Measurements from ENCODE around the gene PTPRD. TPM values are rescaled to one million over a fixed set of nuclear protein-coding genes. Genes with fewer than 3 reads are reported as not detected.

The PTPRD gene
- total RNA-seq, 1 experiment from 2014 or later, result 69.6 TPM

DNA sequence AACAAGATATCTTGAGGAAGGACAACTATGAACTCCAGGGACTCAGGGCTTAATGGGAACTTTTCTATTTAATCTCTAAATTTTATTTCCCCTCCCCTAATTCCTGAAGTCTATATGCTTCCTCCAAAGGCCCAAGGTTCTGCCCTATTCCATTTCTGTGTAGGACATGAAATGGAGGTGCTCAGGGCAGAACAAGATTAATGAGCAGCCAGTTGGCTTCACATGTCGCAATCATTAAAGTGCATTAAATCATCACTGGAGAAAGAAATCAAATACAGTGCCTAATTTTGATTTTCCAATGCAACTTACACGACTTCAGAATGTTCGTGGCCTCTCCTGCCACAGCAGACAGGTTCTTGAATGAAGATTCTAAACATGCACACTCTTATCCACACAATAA is 862.1 kb downstream of the PTPRD start:
- TF ChIP-seq, protein P1, sequence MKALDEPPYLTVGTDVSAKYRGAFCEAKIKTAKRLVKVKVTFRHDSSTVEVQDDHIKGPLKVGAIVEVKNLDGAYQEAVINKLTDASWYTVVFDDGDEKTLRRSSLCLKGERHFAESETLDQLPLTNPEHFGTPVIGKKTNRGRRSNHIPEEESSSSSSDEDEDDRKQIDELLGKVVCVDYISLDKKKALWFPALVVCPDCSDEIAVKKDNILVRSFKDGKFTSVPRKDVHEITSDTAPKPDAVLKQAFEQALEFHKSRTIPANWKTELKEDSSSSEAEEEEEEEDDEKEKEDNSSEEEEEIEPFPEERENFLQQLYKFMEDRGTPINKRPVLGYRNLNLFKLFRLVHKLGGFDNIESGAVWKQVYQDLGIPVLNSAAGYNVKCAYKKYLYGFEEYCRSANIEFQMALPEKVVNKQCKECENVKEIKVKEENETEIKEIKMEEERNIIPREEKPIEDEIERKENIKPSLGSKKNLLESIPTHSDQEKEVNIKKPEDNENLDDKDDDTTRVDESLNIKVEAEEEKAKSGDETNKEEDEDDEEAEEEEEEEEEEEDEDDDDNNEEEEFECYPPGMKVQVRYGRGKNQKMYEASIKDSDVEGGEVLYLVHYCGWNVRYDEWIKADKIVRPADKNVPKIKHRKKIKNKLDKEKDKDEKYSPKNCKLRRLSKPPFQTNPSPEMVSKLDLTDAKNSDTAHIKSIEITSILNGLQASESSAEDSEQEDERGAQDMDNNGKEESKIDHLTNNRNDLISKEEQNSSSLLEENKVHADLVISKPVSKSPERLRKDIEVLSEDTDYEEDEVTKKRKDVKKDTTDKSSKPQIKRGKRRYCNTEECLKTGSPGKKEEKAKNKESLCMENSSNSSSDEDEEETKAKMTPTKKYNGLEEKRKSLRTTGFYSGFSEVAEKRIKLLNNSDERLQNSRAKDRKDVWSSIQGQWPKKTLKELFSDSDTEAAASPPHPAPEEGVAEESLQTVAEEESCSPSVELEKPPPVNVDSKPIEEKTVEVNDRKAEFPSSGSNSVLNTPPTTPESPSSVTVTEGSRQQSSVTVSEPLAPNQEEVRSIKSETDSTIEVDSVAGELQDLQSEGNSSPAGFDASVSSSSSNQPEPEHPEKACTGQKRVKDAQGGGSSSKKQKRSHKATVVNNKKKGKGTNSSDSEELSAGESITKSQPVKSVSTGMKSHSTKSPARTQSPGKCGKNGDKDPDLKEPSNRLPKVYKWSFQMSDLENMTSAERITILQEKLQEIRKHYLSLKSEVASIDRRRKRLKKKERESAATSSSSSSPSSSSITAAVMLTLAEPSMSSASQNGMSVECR (CRISPR knock-in tag; IDR thresholded peaks at IDR 0.05; ENCODE audit: borderline replicate concordance), result no peak
- TF ChIP-seq ZNF263 (CRISPR knock-in tag; IDR thresholded peaks at IDR 0.05; ENCODE audit: low read depth) (no peak), ZNF232 (CRISPR knock-in tag; IDR thresholded peaks at IDR 0.05) (no peak), SP1 (CRISPR knock-in tag; conservative IDR thresholded peaks at IDR 0.05) (no peak), JUN (CRISPR knock-in tag; IDR thresholded peaks at IDR 0.05) (no peak), ZSCAN18 (CRISPR knock-in tag; IDR thresholded peaks at IDR 0.05) (no peak), ZNF121 (CRISPR knock-in tag; IDR thresholded peaks at IDR 0.05) (no peak), MXD4 (CRISPR knock-in tag; IDR thresholded peaks at IDR 0.05; ENCODE audit: borderline replicate concordance) (no peak), AR (CRISPR knock-in tag; IDR thresholded peaks at IDR 0.05) (no peak), ESRRA (CRISPR knock-in tag; IDR thresholded peaks at IDR 0.05; ENCODE audit: borderline replicate concordance) (no peak), E2F5 (CRISPR knock-in tag; IDR thresholded peaks at IDR 0.05) (no peak), OVOL2 (CRISPR knock-in tag; IDR thresholded peaks at IDR 0.05; ENCODE audit: borderline replicate concordance) (no peak), HMGA2 (CRISPR knock-in tag; IDR thresholded peaks at IDR 0.05) (no peak), ZBTB21 (CRISPR knock-in tag; IDR thresholded peaks at IDR 0.05; ENCODE audit: borderline replicate concordance) (no peak), ETV6 (CRISPR knock-in tag; IDR thresholded peaks at IDR 0.05) (no peak), NFE2L1 (CRISPR knock-in tag; IDR thresholded peaks at IDR 0.05) (no peak), ERG (CRISPR knock-in tag; IDR thresholded peaks at IDR 0.05) (no peak), ELF4 (CRISPR knock-in tag; IDR thresholded peaks at IDR 0.05; ENCODE audit: low read depth) (no peak)
- TF ChIP-seq, protein P2, sequence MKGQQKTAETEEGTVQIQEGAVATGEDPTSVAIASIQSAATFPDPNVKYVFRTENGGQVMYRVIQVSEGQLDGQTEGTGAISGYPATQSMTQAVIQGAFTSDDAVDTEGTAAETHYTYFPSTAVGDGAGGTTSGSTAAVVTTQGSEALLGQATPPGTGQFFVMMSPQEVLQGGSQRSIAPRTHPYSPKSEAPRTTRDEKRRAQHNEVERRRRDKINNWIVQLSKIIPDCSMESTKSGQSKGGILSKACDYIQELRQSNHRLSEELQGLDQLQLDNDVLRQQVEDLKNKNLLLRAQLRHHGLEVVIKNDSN (CRISPR knock-in tag; IDR thresholded peaks at IDR 0.05), result no peak
- TF ChIP-seq, protein P3, sequence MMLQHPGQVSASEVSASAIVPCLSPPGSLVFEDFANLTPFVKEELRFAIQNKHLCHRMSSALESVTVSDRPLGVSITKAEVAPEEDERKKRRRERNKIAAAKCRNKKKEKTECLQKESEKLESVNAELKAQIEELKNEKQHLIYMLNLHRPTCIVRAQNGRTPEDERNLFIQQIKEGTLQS (CRISPR knock-in tag; conservative IDR thresholded peaks at IDR 0.05), result no peak
- CTCF ChIA-PET, result no interaction called here
- Mint-ChIP-seq H3K36me3 (no peaks in the 10 kb centered on the region), H3K4me3 (no peak overlapping the region), H3K27ac (no peak overlapping the region), H3K27me3 (ENCODE audit: low read depth) (no peaks in the 10 kb centered on the region), H3K4me1 (peaks cover 14% of the 10 kb centered on the region), H3K9me3 (no peaks in the 10 kb centered on the region)
- no peak for ATAC-seq
- POLR2A ChIA-PET, result no interaction called here
- DNase-seq (ENCODE audit: low spot score), result no peak
